Muscle layer of duodenum (tissue), 2 donors: ENCODE measurements around the gene POLR2H.

Source experiments
- H3K27ac ChIP-seq: one replicate; pipeline ENCODE4 v1.7.0; 2013; ENCODE audit warnings: mild to moderate bottlenecking, low read length
- H3K27me3 ChIP-seq: one replicate; pipeline ENCODE4 v1.7.0; 2013; ENCODE audit warnings: low read depth, mild to moderate bottlenecking, control low read depth, low read length
- H3K36me3 ChIP-seq, 2 donors: one replicate each; pipeline ENCODE4 v1.7.0; 2013; ENCODE audit warnings: low read length in 2 of 2, control low read depth in 1 of 2, mild to moderate bottlenecking in 1 of 2; ENCODE audit not compliant: insufficient read depth in 2 of 2, control insufficient read depth in 1 of 2
- H3K4me1 ChIP-seq, 2 donors: one replicate each; pipeline ENCODE4 v1.7.0; 2013; ENCODE audit warnings: low read length in 2 of 2, mild to moderate bottlenecking in 2 of 2, control low read depth in 1 of 2, moderate library complexity in 1 of 2; ENCODE audit not compliant: insufficient read depth in 2 of 2, control insufficient read depth in 1 of 2
- H3K4me3 ChIP-seq, 2 donors: one replicate each; pipeline ENCODE4 v1.7.0; 2013; ENCODE audit warnings: low read length in 2 of 2, low read depth in 1 of 2, mild to moderate bottlenecking in 1 of 2
- H3K9me3 ChIP-seq, 2 donors: one replicate each; pipeline ENCODE4 v1.7.0; 2013; ENCODE audit warnings: low read length in 2 of 2, control low read depth in 1 of 2, mild to moderate bottlenecking in 1 of 2; ENCODE audit not compliant: control insufficient read depth in 1 of 2
- donor health status: healthy.

The POLR2H gene

GRCh38 chr3:184405075-184406030 lies 43.8 kb downstream of the POLR2H start:
- H3K4me1 ChIP-seq, result no peaks in the 10 kb centered on the region
- no peak overlapping the region for H3K4me3 ChIP-seq
- no peaks in the 10 kb centered on the region for H3K9me3 ChIP-seq
- no peak overlapping the region for H3K27ac ChIP-seq
- H3K36me3 ChIP-seq, result no peaks in the 10 kb centered on the region
- no peaks in the 10 kb centered on the region for H3K27me3 ChIP-seq

GRCh38 chr3:184409331-184409926 lies 47.9 kb downstream of the POLR2H start:
- Histone ChIP-seq H3K4me1 (no peaks in the 10 kb centered on the region), H3K27me3 (no peaks in the 10 kb centered on the region), H3K36me3 (no peaks in the 10 kb centered on the region), H3K27ac (no peak overlapping the region), H3K4me3 (no peak overlapping the region), H3K9me3 (no peaks in the 10 kb centered on the region)

- no peaks in the 10 kb centered on the region for H3K36me3 ChIP-seq
- H3K27me3 ChIP-seq, result no peaks in the 10 kb centered on the region
- H3K4me3 ChIP-seq, result no peak overlapping the region
- H3K4me1 ChIP-seq, result no peaks in the 10 kb centered on the region
- no peaks in the 10 kb centered on the region for H3K9me3 ChIP-seq
- no peak overlapping the region for H3K27ac ChIP-seq
These were observed 48.5 kb downstream of the POLR2H start for GRCh38 chr3:184409946-184410500.

GRCh38 chr3:184414418-184415202 lies 53.1 kb downstream of the POLR2H start:
- Histone ChIP-seq H3K27ac (no peak overlapping the region), H3K36me3 (no peaks in the 10 kb centered on the region), H3K4me1 (no peaks in the 10 kb centered on the region), H3K9me3 (no peaks in the 10 kb centered on the region), H3K4me3 (no peak overlapping the region), H3K27me3 (no peaks in the 10 kb centered on the region)

DNA sequence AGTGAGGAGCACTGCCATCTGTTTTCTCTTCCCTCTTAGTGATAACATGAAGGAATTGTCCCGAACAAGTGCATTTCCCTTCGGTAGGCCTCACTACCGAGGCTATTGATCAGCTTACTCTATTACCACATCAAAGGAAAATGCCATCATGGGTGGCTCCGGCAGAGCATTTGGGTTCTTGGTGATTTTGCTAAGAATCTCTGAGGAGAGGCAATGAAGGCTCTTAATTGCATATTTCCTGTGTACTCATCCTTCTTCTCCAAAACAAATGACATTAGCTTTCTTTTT lies 53.6 kb downstream of the POLR2H start:
- H3K4me1 ChIP-seq, result no peaks in the 10 kb centered on the region
- H3K9me3 ChIP-seq, result no peaks in the 10 kb centered on the region
- no peaks in the 10 kb centered on the region for H3K36me3 ChIP-seq
- H3K27ac ChIP-seq, result no peak overlapping the region
- H3K27me3 ChIP-seq, result no peaks in the 10 kb centered on the region
- no peak overlapping the region for H3K4me3 ChIP-seq

DNA sequence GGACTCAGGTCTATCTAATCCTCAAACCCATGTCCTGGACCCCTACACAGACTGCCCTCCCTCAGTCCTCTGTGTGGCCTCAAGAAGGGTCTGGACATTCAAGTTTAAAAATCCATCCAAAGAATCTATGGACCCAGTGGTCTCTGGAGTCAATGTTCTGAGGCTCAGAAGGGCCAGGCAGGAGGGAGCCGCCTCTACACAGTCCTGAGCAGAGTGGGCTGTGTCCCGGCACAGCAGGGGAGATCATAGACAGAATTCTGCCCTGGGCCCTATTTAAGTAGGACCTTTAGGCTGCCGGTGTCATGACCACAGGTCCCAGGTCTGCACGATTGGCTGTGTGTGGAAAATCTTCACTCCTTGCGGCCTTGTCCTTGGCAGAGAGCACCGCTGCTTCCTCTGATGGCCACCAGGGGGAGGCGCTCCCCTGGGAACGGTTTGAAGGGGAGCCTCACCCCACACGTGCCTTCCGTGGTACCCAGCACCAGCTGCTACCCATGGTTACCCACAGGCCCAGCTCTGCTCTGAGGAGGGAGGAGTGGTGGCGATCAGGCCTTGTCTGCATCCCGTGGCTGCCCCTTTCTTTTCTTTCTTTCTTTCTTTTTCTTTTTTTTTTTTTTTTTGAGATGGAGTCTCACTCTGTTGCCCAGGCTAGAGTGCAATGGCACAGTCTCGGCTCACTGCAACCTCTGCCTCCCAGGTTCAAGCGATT lies 56.3 kb downstream of the POLR2H start:
- no peaks in the 10 kb centered on the region for H3K36me3 ChIP-seq
- H3K27ac ChIP-seq, result no peak overlapping the region
- H3K4me1 ChIP-seq, result no peaks in the 10 kb centered on the region
- no peaks in the 10 kb centered on the region for H3K27me3 ChIP-seq
- no peaks in the 10 kb centered on the region for H3K9me3 ChIP-seq
- H3K4me3 ChIP-seq, result no peak overlapping the region
